GM03348 (cell line): ENCODE data around the gene MED12L.

Source experiments
- DNase-seq: peaks from one replicate; pipeline ENCODE4 v3.0.0; 2012; ENCODE audit warnings: low spot score

The MED12L gene

DNA sequence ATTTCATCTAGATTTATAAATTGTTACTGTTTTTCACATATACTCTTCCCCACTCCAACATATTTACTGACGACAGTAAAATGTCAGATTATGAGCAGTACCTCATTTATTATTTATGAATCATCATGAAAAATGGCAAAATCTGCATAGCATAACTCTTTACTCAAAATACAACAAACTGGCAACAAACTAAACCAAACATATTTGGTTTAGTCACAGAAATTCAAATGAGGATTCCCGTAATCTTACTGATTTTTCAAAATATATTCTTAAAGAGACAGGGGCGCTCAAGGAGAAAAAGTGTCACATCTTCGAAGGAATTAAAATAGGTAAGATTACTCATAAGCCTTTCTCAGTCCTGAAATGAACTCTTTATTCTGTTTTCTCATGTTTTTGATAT lies 234.2 kb downstream of the MED12L start:
- peak; percentile 33 for DNase-seq

DNA sequence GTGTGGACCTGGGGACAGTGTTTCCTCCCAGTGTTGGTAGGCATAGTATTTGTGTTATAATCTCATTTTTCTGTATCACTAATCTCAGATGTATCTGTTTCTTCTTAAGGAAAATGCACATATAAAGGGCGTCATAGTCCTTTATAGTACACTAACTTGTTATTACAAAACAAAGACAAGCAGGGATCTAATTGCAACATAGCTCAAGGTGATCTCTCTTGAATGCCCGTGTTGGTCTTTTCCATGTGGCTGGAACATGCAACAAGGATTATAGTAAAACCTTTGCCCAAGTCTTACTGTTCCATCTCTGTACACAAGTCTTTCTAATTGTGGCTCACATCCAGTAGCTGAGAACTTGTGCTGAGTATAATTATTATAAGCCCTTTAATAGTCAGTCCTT lies 234.7 kb downstream of the MED12L start:
- no peak for DNase-seq

DNA sequence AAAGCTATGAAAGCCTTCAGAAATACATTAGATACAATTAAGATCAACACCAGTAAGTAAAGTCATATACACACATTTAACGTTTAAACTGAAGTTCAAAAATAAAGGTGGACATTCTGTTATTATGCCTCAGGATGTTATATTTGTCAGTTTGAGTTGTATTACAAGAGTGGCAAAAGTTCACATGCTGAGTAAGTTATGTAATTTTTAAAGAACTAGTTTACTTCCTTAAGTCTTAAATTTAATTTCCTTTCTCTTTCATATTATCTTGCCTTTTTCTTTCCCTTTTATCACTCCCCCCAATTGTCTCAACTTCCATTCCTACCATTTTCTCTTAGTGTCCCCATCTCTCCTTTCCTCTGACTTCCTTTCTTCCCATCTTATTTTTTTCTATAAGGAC lies 236.1 kb downstream of the MED12L start:
- DNase-seq, result no peak

GRCh38 chr3:151322511-151322910 lies 237.0 kb downstream of the MED12L start:
- DNase-seq, result no peak

DNA sequence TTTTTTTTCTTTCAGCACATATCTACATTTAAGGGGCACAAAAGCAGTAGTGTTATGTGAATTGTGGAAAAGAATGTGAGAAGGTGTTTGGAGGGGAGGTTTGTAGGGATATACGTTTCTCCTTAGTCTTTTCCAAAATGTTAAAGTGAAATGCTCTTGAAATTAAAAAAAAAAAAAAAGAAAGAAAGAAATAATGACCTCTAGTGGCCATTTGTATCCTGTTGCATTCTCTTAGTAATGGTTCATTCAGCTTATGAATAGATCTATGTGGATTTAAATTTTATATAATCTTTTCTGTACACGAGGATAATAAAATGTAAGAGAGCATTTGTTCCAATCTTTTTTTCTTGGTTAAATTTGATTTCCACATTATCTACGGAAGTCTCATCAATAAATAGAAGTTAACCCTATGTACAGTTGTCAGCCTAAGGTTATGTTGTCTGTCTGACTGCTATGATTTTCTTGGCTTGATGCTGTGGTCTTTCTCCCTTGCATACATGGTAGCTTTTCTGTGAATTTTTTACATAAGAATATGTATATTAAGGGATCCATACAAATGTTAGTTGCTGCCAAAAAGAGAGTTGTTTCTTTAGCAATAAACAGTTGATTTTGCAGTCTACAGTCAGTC lies 242.2 kb downstream of the MED12L start:
- DNase-seq, result peak; percentile 37

- peak; percentile 43 for DNase-seq
Observed at GRCh38 chr3:151328298-151328995, 243.0 kb downstream of the MED12L start.

- no peak for DNase-seq
Observed at GRCh38 chr3:151329363-151329762, 243.9 kb downstream of the MED12L start, which contains the start of gene P2RY13. Gene P2RY13, minus strand, starts transcription at chr3:151329549. Its CDS starts 21 bp downstream, at chr3:151329528.

GRCh38 chr3:151330379-151330778 lies 244.9 kb downstream of the MED12L start:
- DNase-seq, result no peak

DNA sequence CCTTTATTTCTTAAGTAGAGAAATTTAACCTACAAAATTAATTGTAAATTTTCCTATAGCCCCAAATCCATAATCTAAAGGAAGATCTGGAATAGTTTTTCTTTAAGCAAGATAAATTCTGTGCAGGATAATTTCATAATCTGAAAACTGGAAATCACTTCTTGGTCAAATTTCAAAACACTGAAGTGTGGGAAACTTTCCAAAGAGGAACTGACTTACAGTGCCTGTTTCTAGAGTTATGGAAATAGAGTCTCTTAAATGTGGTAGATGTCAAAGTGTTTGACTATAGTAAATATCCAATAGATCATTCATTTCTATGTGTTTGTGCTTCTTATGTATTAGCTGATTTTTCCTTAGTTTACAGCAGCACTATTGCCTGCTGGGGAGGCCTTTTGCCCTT lies 245.4 kb downstream of the MED12L start:
- peak; percentile 10 for DNase-seq

GRCh38 chr3:151331696-151332095 lies 246.2 kb downstream of the MED12L start:
- DNase-seq, result no peak

DNA sequence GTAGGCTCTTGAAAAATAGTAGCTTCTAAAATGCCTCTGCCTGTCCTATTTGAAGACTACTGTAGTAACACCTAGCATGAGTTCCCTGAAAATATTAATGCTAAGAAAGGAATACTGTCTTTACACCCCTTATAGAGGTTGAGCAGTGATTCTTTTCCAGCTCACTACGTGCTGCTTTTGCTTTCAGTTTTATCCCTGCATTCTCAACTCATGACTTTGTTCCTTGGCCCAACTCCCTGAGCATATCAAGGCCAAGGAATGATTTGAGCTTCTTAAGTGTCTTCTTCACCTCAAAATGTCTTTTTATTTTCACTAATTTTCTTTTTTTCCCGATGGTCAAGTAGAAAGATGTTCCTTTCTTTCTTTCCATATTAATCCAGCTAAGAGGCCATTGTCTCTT lies 260.4 kb downstream of the MED12L start:
- peak; percentile 71 for DNase-seq

GRCh38 chr3:151346292-151346691 lies 260.8 kb downstream of the MED12L start:
- DNase-seq, result no peak

- no peak for DNase-seq
Observed at GRCh38 chr3:151347432-151347831, 262.0 kb downstream of the MED12L start.

GRCh38 chr3:151350656-151351055 lies 265.2 kb downstream of the MED12L start:
- DNase-seq, result no peak

- DNase-seq, result no peak
Observed at GRCh38 chr3:151351219-151351618, 265.8 kb downstream of the MED12L start.

GRCh38 chr3:151351648-151352047 lies 266.2 kb downstream of the MED12L start:
- no peak for DNase-seq

- peak; percentile 23 for DNase-seq
Observed at GRCh38 chr3:151356794-151357462, 271.5 kb downstream of the MED12L start.

- DNase-seq, result no peak
Observed at GRCh38 chr3:151357463-151357850, 272.0 kb downstream of the MED12L start.

DNA sequence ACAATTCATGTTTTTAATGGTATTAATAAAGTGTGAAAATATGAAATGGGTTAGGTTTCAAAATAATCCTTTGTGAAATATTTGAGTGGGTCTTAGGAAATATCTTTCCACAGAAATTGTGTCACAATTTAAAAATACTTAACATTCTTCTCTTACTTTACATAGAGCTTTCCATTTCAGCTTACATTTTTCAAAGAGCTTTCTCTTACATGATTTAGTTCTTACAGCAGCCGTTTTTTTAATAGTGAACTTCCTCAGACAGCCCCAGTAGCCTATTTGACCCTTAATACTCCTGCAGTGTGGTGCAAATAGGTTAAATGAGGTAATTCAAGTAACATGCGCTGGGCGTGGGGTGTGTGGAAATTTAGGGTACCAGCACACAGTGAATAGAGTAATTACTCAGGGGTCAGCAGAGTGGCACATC lies 277.3 kb downstream of the MED12L start:
- peak; percentile 36 for DNase-seq

- no peak for DNase-seq
Observed at GRCh38 chr3:151366993-151367392, 281.5 kb downstream of the MED12L start.

GRCh38 chr3:151367448-151367847 lies 282.0 kb downstream of the MED12L start:
- no peak for DNase-seq

DNA sequence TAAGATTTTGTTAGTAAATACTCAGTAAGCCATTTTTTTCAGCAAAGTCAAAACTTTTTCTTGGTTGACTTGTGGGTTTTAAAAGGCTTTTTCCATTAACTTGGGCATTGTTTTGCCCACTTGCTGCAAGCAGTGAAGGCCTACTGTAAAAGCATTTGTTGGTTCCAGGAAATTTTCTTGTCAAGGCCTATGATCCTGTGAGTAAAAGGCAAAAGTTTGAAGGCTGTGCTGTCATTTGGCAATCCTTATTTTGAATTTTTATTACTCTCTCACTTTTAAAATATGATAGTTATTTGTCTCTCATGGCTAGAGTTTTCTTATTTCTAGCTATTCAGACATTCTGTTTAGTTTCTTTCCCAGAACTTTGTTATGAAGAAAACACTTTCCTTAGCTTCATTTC lies 286.1 kb downstream of the MED12L start:
- peak; percentile 23 for DNase-seq
